Subcutaneous adipose tissue (tissue), 4 donors: ENCODE results near the gene WDR37. TPM values are rescaled to one million over a fixed set of nuclear protein-coding genes. Genes with fewer than 3 reads are reported as not detected.

Experiments used
- total RNA-seq, 4 donors: library from RNA; depleted of rRNA; stranded (reverse); fragments of >200 nt; gene quantifications; one replicate each; pipeline ENCODE4 v1.1.0, GENCODE V29; 2016
- TF ChIP-seq, protein P1 (sequence below): fragments of 450-650 bp; IDR thresholded peaks from one replicate; pipeline ENCODE4 v1.5.1; 2016; ENCODE audit warnings: low read depth, mild to moderate bottlenecking, control low read depth, antibody characterized with exemption, moderate library complexity

Gene WDR37
- total RNA-seq, 4 donors from 2014 or later: 11.4 to 16.0 (median 15.0) TPM

GRCh38 chr10:1029838-1030237, 26.3 kb upstream of the WDR37 start:
- TF ChIP-seq, protein P1, sequence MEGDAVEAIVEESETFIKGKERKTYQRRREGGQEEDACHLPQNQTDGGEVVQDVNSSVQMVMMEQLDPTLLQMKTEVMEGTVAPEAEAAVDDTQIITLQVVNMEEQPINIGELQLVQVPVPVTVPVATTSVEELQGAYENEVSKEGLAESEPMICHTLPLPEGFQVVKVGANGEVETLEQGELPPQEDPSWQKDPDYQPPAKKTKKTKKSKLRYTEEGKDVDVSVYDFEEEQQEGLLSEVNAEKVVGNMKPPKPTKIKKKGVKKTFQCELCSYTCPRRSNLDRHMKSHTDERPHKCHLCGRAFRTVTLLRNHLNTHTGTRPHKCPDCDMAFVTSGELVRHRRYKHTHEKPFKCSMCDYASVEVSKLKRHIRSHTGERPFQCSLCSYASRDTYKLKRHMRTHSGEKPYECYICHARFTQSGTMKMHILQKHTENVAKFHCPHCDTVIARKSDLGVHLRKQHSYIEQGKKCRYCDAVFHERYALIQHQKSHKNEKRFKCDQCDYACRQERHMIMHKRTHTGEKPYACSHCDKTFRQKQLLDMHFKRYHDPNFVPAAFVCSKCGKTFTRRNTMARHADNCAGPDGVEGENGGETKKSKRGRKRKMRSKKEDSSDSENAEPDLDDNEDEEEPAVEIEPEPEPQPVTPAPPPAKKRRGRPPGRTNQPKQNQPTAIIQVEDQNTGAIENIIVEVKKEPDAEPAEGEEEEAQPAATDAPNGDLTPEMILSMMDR: no peak

GRCh38 chr10:1033601-1034000, 22.6 kb upstream of the WDR37 start:
- TF ChIP-seq, protein P1: no peak

DNA sequence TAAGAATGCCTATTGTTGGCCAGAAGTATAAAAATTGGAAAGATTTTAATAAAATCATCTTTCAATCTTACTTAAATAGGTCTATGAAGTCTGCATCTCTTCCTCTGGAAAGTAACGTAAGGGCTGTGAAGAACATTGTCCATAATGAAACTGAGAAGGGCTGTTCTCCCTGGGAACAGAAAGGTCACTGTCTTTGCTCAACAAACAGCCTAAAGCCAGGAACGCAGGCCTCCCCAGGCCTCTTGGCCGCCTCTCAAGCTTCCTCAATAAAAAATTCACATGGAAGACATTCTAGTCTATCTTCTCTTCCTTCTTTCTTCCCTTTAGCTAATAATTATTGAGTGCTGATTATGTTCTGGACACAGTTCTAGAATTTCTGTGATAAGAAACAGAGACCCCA, 21.4 kb upstream of the WDR37 start:
- TF ChIP-seq, protein P1: no peak

GRCh38 chr10:1035201-1035600, 21.0 kb upstream of the WDR37 start:
- TF ChIP-seq, protein P1: no peak

DNA sequence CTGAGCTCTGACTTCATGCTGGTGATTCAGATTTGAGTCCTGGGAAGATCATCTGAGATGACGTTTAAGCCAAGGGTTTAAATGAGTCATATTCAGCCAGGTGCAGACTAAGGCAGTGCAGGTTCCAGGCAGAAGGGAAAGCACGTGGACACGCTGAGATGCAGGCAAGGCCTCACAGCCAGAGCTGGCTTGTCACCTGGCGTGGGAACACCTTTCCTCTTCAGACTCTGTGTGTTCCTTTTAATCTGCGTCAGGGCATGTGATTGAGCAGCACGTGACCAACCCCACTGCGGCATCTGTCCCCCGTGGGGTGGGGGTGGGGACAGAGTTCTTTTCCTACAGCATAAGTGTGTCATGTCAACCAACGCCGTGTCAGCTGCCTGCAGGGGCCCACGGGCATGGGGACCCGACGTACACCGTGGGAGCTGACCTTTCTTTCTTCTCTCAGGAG, 19.8 kb upstream of the WDR37 start:
- TF ChIP-seq, protein P1: no peak

- TF ChIP-seq, protein P1: no peak
Observed at GRCh38 chr10:1037098-1037497, 19.1 kb upstream of the WDR37 start.

DNA sequence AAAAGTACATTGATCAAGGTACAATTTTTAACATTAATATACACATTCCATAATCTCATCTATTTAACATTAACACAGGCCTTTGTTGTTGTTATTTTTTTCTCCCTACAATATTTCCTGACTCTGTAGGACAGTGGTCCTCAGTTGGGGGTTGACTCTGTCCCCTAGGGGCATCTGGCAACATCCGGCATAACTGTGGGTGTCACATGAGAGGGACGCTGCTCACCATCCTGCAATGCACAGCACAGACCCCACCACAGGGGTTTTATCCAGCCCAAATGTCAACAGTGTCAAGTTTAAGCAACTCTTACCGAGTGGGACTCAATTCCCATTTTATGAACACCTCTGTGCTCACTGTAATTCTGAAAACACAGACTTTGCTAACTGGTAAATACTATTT, 16.1 kb upstream of the WDR37 start:
- TF ChIP-seq, protein P1: no peak

- TF ChIP-seq, protein P1: no peak
Observed at GRCh38 chr10:1041514-1041913, 14.7 kb upstream of the WDR37 start.
